ENCODE results near the gene RAB18. TPM values are rescaled to one million over a fixed set of nuclear protein-coding genes. Genes with fewer than 3 reads are reported as not detected.

Gene RAB18
- total and polyA plus RNA-seq, 2 of the 8 experiments (the other 6 are each of a cell fraction or from before 2014, with no cell fraction given): 14.7 to 69.7 TPM

DNA sequence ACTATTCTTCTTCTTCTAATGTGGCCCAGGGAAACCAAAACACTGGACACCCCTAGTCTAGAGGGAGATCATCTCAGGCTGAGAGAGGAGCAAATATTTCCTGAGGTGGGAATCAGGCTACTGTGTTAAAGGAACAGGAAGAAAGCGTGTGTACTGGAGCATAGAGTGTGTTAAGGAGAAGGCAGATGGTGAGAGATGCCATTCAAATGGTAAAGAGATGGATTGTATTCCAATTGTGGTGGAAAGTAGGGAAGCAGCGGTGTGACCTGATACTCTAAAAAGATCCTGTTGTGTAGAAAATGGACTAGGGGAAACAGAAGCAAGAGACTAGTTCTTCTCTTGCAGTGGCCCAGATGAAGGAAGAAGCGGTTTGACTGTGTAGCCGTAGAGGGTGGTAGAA is 31.2 kb downstream of the RAB18 start:
- Histone ChIP-seq H3K4ac (replicated peaks; ENCODE audit: insufficient read length, low read depth, low read length) (no peak overlapping the region), H3K27me3 (replicated peaks in 1 of 4; ENCODE audit: control insufficient read depth in 3 of 4, extremely low read depth in 1 of 4, insufficient read depth in 3 of 4, low read length in 3 of 4) (no peaks in the 10 kb centered on the region), H4K5ac (ENCODE audit: insufficient read length, low read depth, low read length) (no peak overlapping the region), H3K79me2 (ENCODE audit: control insufficient read depth in 1 of 2, insufficient read depth in 2 of 2, low read length in 2 of 2) (no peaks in the 10 kb centered on the region), H3K9ac (replicated peaks in 1 of 4; ENCODE audit: extremely low read depth in 1 of 4, low read depth in 3 of 4, low read length in 3 of 4) (no peak overlapping the region), H3K36me3 (ENCODE audit: control insufficient read depth in 2 of 4, insufficient read depth in 4 of 4, low read length in 3 of 4) (peaks cover 0 to 26% (median 4%) of the 10 kb centered on the region in 4 experiments; a peak in 3 of 8 replicates), H2BK5ac (ENCODE audit: low read depth, low read length) (no peak overlapping the region), H3K4me3 (ENCODE audit: extremely low read depth in 1 of 4, insufficient read depth in 2 of 4, low read depth in 3 of 4, low read length in 4 of 4) (no peak overlapping the region), H2BK12ac (ENCODE audit: low read depth, low read length) (no peak overlapping the region), H3K23me2 (ENCODE audit: low read depth, low read length) (no peaks in the 10 kb centered on the region), H3K27ac (ENCODE audit: low read depth, low read length) (no peak overlapping the region), H4K20me1 (replicated peaks in 1 of 2; ENCODE audit: control insufficient read depth in 1 of 2, insufficient read depth in 2 of 2, low read length in 2 of 2) (no peaks in the 10 kb centered on the region), H2BK15ac (ENCODE audit: low read length) (no peak overlapping the region), H3K4me1 (replicated peaks in 1 of 4; ENCODE audit: control insufficient read depth in 3 of 4, insufficient read depth in 4 of 4, low read length in 3 of 4) (peaks cover 0 to 7% (median 0%) of the 10 kb centered on the region in 4 experiments; a peak in 1 of 7 replicates), H2BK20ac (ENCODE audit: low read length) (no peak overlapping the region), H3K56ac (replicated peaks; ENCODE audit: insufficient read length, low read depth, low read length) (no peak overlapping the region), H3K14ac (ENCODE audit: insufficient read length) (no peak overlapping the region), H2BK120ac (replicated peaks; ENCODE audit: low read depth, low read length) (no peak overlapping the region), H3K4me2 (ENCODE audit: insufficient read depth in 1 of 2, low read depth in 2 of 2, low read length in 2 of 2) (peak overlapping the region; percentile 44 to 57), H2AK5ac (ENCODE audit: low read depth, low read length) (no peak overlapping the region), H4K91ac (replicated peaks; ENCODE audit: insufficient read length, low read length) (no peak overlapping the region), H3K18ac (ENCODE audit: extremely low read depth, low read length) (no peak overlapping the region), H4K8ac (ENCODE audit: extremely low read depth, insufficient read depth, low read length) (no peak overlapping the region), H3K79me1 (ENCODE audit: low read depth, low read length) (no peaks in the 10 kb centered on the region; the same call in 1 of the 2 replicates), H3K23ac (ENCODE audit: insufficient read length) (no peak overlapping the region), H3K9me3 (ENCODE audit: insufficient read depth in 2 of 2, low read depth in 1 of 2, low read length in 1 of 2) (no peaks in the 10 kb centered on the region), H2AFZ (ENCODE audit: low read length) (no peak overlapping the region)
- 75% methylated on average over 4 of the region's 4 CpGs; no CpG with 5 or more reads in 1 of the 2 experiments for WGBS, 2 experiments (ENCODE audit: extremely low coverage in 1 of 2, insufficient coverage in 1 of 2, insufficient read length in 1 of 2, insufficient replicate concordance in 2 of 2, low coverage in 1 of 2, low lambda C conversion rate in 2 of 2, missing lambda C conversion rate in 1 of 2)
- DNase-seq (ENCODE audit: low read depth in 1 of 2, low spot score in 2 of 2): no peak
- ChIA-PET CTCF (ENCODE audit: partially characterized antibody) (interaction anchor here (0.7 kb wide), 1 partner anchor 165 kb away, joined by 3 read pairs; no protein-coding TSS in a partner anchor), POLR2A (ENCODE audit: partially characterized antibody) (interaction anchor here (1.5 to 1.7 kb wide), 2 partner anchors 10 to 15 kb away, joined by 4 to 5 read pairs; no protein-coding TSS in a partner anchor)
- FAIRE-seq: peak; percentile 66
- no peak for TF ChIP-seq RXRA (IDR thresholded peaks at IDR 0.05; ENCODE audit: insufficient read depth, low read depth, low read length)
- TF ChIP-seq TAF7 (optimal IDR thresholded peaks at IDR 0.05; ENCODE audit: borderline replicate concordance, low read depth, low read length): no peak
- no peak for TF ChIP-seq TEAD4 (IDR thresholded peaks at IDR 0.05; ENCODE audit: low read depth, low read length)
- TF ChIP-seq POU5F1 (IDR thresholded peaks at IDR 0.05; ENCODE audit: low read depth, low read length): no peak
- no peak for TF ChIP-seq SRF (IDR thresholded peaks at IDR 0.05; ENCODE audit: low read depth, low read length)
- TF ChIP-seq, protein P1, sequence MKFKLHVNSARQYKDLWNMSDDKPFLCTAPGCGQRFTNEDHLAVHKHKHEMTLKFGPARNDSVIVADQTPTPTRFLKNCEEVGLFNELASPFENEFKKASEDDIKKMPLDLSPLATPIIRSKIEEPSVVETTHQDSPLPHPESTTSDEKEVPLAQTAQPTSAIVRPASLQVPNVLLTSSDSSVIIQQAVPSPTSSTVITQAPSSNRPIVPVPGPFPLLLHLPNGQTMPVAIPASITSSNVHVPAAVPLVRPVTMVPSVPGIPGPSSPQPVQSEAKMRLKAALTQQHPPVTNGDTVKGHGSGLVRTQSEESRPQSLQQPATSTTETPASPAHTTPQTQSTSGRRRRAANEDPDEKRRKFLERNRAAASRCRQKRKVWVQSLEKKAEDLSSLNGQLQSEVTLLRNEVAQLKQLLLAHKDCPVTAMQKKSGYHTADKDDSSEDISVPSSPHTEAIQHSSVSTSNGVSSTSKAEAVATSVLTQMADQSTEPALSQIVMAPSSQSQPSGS (IDR thresholded peaks at IDR 0.05; ENCODE audit: low read length): no peak
- no peak for TF ChIP-seq SIX5 (IDR thresholded peaks at IDR 0.05; ENCODE audit: low read depth, low read length)
- no peak for TF ChIP-seq HDAC2 (IDR thresholded peaks at IDR 0.05; ENCODE audit: borderline replicate concordance in 1 of 2, low read depth in 2 of 2, low read length in 2 of 2)
- no peak for TF ChIP-seq YY1 (IDR thresholded peaks at IDR 0.05; ENCODE audit: low read depth, low read length)
- no peak for TF ChIP-seq CREB1 (IDR thresholded peaks at IDR 0.05)
- TF ChIP-seq SUZ12 (IDR thresholded peaks at IDR 0.05; ENCODE audit: low read length): no peak
